GM19035 (cell line): ENCODE data around the gene CSF1R.

Source experiments
- ATAC-seq: cut with Tn5 transposase; IDR thresholded peaks from one replicate; pipeline ENCODE4 v1.9.1; 2021; ENCODE audit not compliant: unreplicated experiment

The CSF1R gene

DNA sequence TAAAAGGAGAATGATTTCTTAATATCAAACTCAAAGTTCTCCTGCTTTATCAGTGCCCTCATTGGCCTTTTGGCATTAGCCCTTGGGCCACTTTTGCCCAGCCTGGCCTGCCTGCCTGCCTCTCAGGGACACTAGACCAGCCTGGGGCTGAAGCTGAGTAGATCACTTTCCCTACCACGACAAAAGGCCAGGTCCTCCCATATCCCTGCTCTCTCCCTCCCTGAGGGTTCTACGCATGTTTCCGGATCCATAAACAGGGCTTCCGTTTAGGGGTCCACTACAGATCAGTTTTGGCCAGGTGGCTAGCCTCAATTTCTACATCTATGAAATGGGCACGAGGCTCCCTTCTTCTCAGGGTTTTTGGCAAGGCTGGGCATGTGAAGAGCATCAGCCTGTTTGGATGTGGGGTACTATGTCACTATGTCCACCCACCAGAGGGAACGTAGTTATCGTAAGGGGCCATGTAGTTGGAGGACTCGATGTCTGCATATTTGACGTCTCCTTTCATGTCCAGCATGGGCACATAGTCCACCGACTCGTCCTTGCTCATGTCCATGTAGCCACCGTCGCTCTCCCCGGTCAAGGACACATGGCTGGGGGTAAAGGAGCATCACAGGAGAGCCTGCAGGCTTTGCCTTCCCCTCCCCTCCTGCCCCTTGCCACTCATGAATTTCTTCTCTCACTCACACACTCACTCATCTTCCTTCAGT lies 35.2 kb upstream of the CSF1R start:
- no peak for ATAC-seq

DNA sequence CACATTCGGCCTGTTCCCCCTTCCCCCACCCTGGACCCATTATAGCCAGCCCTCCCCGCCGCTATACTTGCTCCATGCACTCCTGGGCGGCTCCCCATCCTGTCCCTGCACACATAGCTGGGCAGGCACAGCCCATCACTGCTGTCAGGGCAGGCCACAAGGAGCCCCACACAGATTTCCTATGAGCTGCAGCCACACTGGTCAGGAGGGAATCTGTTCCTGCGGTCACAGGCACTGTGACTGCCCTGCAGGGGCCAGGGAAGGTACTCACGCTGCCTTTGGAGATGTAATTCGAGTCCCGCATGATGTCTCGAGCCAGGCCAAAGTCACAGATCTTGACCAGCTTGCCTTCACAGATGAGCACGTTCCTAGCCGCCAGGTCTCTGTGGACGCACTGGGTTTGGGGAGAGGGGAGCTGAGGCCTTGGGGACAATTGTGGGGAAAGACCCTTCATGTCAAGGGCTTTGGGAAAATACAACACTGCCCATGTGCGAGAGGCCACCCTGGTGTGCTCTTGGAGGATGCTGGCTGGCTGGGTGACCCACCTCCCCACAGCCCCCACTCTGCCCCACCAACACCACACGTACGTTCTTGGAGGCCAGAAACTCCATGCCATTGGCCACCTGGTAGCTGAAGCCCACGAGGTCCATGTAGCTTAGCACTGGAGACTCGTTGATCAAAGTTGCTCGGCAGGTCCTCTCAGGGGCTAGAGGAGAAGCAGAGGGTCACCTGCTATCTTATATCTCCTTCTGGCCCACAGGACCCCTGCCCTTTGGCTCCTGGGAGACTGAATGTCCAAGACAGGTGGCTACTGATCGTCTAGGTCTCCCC lies 34.5 kb upstream of the CSF1R start:
- ATAC-seq = no peak

DNA sequence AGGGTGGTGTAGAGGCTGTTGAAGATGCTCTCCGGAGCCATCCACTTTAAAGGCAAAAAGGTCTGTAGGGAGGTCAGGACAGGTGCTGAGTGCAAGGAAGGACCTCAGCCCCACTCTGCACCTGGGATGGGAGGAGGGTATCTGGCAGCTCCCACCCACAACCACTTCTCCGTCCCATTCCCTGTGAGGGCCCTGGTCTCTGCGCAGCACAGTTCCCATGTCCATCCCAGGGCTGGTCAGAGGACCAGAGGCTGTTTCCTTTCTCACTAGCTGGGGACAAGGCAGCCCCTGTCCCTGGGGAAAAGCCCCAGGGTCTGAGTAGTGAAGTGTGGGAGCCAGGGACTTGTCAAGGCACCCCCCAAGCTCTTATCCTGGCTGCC lies 33.7 kb upstream of the CSF1R start:
- ATAC-seq = no peak

DNA sequence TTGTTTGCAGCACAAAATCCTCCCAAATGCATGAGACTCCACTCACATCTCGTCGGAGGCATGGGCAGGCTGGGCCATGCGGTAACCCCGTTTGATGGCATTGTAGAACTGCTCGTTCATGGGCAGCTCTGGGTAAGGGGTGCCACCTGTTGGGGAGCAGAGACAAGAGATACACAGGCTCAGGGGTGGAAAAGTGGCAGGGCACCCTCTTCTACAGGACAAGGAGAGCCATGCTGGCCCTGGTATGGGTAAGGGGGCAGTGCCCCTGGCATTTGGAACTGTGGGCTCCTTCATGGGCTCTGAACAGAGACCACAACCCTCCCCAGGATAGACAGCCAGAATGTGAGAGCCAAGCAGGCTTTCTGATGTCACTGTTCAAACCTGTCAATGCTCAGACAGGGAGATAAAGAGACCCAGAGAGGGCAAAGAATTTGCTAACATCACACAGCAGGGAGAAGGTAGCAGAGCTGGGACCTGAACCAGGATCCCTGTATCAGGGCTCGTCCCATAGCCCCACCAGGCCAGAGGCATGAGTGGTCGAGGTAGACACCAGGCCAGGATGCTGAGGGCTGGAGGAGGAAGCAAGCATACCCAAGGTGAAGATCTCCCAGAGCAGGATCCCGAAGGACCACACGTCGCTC lies 33.2 kb upstream of the CSF1R start:
- ATAC-seq = no peak

DNA sequence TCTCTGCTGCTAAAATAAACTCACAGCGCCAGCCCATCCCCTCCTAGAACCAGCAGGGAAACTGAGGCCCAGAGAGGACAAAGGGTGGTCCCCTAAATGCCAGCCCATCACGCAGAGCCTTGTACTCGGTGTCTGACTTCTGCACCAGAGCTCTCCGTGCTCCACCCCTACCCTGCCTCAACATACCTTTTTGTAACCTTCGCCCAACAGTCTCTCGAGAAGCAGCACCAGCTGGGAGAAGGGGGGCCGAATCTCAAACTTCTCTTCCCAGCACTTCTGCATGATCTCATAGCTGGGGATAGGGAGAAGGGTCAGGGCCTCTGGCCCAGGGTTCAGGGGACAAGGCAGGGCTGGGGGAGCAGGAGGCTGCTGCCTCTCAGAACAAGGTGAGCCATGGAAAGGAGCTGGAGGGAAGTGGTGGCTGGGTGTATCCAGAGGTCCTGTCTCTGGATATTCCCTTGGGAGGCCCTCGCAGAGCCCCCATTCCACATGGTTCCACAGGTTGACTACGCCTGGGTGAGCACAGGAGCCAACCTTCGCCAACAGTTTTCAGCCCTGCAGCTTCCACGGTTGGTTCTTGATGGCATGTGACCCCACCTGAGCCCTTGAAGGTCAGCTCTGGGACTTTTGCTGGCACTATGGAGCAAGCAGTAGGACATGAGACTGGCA lies 32.3 kb upstream of the CSF1R start:
- no peak for ATAC-seq

DNA sequence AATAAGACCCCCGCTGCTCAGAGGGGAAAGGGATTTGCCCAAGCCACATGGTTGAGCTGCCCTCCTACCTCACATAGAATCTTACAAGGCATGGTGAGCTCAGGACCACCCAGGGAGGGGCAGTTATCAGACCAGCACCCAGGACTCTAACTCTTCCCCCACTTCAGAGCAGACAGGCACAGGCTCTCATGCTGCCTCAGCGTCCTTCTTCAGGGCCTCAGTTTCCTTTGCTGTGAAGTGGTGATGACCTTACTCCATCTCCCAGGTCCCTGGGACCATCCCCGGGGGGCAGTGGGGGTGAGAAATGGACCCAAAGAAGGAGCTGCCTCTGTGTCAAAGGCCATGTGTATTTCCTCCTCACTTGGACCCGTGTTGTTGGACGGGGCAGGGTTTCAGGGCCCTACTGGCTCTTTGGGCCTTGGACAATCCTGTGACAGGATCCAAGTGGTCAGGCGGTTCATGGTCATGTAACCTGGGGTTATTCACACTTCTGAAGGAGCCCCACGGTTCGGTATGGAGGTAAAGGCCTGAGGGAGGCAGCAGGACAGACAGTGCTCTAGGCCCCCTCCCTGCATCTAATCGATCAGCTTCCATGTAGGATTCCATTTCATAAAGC lies 31.7 kb upstream of the CSF1R start:
- ATAC-seq = no peak

DNA sequence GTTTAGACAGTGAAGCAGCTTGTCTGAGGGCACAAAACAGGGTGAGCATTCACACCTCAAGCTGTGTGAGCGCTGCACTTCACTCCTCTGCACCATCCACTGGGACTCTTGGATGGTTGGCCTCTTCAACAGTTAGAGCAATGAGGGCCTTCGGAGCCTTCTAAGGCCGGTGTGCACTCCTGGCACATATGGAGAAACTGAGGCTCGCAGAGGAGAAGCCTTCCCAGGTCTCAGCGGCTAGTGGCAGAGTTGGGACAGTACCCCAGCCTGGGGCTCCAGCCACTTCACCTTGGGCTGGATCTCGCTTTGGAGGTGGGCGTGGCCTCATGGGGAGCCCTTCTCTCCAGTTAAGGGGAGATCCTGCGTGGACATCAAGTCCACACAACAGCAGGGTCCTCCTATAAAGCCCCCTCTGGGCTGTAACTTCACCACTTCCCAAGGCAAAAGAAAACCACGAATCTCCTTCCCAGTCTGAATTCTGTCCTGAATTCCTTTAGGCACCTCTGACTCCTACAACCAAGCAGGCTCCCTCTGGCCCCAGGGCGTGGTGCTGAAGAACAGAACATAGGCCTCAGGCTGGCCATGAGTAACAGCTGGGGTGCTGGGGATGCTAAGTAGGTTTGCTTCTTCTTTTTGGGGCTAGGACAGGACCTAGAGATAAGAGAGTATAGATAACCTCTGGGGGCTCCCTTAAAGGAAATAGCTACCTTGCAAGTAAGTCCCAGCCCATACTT lies 30.5 kb upstream of the CSF1R start:
- ATAC-seq = no peak

DNA sequence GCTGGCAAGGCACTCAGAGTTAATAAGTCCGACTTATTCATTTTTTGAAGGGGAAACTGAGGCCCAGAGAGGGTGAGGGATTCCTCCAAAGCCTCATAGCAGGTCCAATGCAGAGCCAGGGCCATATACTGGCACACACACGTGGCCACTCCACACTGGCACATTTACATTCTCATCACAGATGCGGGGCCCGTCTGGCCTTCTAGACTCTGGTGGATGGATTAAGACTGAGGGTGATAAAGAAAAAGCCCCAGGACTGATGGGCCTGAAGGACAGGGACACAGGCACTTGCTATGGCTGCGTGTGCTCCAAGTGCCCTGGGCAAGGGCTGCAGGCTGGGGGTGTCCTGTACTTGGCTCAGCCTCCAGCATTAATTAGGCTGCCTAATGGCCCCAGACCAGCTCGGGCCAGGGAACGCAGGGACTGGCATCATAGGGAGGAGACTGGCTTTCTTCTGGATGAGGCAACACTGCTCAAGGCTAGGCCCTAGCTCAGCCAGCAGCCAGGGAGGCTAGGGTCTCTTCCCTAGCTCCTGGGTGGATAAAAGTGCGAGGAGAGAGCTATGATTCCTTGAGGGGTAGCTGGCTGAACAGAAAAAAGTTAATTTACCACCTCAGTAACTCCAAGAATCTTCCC lies 28.5 kb upstream of the CSF1R start:
- ATAC-seq = no peak

DNA sequence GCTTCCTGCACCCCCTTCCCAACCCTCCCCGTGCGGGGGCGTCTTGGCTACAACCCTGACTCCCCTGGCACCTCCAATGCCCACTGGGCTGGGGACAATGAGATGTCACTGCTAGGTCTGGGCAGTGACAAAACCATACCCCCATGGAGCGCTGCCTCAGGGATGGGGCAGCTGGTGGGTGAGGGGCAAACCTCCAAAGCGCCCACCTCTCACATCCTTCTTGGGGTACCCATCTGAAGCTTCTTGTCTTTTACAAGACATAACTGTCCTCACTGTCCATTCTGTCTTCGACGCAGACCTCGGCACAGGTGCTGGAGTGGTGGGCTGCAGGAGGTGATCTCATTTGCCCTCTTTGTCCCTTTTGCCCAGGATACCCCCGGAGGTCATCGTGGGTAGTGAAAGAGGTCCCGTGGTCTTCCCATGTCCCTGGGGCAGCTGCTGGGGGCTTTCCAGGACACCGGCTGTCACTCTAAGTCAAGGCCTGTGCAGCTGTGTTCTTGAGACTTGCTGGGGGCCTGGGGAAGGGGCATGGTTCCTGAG lies 27.8 kb upstream of the CSF1R start:
- ATAC-seq = no peak

DNA sequence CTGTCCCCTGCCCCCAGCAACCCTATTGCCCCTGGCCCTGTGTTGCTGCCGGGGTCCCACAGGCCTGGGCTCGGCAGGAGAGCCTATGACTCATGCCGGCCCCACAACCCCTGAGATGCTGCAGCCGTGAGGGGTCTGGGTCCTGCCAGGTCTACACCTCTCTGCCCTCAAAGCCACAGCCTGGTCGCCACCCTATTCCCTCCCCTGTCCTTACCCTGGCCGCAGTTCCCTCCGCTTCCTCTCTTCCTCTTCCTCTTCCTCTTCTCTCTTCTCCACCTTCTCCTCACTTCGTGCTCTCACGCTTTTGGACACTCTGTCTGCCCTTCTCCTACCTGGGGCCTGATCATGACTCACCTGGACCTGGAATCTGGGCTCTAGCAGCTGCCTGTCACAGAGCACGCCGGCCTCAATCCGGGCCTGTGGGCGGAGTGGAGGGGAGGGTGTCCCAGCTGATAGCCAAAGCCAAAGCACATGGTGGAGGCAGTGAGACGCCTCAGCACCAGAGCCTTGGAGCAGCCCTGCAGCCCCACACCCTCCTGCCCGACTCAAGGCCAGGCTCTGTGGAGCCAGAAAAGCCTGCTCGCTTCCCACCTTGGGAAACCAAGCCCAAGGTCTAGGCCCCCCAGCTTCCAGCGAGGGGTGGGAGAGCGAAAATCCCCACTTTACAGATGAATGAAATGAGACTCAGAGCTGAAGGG lies 26.8 kb upstream of the CSF1R start:
- ATAC-seq = no peak

DNA sequence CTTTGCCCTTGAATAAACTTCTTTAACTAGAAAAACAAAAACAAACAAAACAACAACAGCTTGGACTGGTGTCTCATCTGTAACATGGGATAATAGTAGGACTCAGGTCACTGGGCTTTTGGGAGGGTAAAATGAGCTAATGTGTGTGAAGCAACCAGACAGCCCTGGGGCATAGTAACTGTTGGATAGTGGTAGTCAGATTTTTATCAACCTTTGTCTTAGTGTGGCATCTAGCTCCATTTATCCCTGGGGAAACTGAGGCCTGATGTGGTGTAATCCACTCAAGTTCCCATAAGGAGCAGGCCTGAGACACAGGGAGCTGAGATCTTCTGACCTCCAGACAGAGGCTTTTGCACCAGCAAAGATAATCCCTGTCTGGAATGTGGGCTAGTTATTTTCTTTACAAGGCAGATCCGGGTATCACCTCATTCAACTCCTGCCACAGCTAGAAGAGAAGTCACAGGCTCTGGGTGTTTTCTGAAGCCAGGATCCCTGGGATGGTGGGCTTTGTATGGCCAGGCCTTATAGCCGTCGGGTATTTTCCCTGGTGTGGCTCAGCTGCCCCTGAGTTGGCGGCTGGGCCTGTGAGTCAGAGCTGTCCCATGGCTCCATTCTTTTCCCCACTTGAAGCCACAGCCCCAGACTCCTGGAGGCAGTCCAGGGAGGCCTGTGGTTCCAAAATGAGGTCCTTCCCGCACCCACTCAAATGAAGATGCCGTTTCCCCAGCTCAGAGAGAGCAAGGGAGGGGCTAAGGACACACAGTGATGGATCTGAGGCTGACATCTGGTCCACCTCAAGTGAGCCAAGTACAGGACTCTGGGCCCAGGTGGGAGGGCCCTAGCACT lies 26.1 kb upstream of the CSF1R start:
- ATAC-seq = no peak

DNA sequence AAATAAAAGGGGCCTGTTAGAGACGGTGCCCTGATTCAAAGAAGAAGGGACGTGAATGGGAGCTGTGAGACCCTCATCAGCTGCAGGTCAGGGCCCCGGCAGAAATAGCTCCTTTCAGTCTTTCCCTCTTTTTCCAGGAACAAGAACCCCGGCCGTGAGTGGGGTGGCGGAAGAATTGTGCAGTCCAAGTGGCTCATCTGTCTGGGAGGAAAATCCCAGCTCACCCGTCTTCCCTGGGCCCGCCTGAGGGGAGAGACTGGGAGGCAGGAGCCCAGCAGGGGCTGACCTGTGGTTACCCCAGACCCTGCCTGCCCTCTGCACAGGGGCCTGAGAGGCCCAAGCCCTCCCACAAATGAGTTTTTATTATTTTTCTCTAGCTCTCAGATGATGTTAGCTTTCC lies 24.8 kb upstream of the CSF1R start:
- no peak for ATAC-seq

DNA sequence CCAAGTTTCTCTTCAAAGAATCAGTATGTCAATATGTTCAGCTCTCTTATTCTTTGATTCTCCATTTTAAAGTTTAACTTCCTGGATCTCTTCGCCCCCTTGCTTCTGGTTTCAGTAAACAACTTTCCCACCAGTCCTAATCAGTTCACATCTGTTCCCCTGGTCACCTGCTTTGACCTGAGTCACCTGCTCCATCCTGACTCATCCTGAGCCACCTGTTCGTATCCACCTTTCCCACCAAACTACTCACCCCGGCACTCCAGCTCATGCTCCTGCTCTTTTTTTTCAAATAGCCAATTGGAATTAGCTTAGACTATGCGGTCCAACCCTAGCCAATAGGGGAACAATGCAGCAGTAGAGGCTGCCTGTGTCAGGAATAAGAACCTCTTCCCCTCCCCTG lies 23.6 kb upstream of the CSF1R start:
- ATAC-seq = no peak

DNA sequence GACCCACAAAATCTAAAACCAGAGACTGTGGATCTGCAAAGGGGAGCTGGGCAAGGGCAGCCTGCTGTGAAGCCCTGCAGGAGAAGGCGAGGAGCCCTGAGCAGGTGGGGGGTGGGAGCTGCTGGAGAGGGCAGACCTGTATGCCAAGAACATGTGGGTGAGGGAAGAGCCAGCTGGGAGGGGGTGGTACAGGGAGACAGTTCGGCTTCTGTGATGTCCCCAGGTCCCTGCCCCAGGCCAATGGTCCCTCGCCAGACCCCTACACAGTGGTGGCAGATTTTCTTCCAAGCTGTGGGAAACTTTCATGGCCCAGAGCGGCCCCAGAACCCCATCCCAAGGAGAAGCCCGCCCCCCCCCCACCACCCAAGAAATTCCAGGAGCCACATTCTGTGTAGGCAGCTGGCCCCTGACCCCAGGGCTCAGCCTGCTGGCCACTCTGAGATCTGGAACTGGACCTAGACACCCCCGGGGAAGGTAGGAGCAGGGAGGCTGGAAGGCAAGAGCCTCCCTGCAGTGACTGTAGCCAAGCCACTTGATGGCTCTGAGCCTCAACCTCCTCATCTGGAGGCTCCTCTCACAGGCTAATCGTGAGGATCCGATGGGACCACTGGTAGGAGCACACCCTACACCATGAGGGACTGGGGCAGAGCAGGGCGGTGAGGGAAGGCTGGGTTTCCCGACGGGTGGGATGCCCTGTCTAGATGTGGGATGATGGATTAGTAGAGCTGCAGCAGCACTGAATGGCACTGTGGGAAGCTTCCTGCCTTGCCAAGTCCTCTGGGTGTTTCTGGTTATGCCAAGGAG lies 22.6 kb upstream of the CSF1R start:
- ATAC-seq = no peak

DNA sequence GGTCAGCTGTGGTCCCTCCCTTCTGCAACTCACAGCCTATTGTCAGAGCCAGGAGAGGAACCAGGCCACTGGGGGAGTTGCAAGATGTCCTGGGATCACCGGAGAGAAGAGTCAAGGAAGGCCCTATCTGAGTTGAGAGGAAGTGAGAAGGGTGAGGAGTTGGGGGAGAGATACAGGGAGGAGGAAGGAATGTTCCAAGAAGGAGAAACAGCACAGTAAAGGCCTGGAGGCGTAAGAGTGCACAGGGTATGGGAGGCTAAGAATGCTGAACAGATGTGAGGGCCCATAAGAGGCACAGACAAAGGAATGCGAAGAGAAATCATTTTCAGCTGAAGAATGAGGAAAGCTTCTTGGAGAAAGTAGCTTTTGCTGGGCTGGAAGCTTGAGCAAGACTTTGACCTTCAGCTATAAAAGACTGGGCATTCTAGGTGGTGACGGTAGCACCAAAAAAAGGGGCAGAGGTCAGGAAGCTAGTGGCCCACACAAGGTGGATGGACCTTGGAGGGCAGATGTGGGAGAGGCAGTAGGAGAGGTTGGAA lies 21.6 kb upstream of the CSF1R start:
- ATAC-seq = no peak

DNA sequence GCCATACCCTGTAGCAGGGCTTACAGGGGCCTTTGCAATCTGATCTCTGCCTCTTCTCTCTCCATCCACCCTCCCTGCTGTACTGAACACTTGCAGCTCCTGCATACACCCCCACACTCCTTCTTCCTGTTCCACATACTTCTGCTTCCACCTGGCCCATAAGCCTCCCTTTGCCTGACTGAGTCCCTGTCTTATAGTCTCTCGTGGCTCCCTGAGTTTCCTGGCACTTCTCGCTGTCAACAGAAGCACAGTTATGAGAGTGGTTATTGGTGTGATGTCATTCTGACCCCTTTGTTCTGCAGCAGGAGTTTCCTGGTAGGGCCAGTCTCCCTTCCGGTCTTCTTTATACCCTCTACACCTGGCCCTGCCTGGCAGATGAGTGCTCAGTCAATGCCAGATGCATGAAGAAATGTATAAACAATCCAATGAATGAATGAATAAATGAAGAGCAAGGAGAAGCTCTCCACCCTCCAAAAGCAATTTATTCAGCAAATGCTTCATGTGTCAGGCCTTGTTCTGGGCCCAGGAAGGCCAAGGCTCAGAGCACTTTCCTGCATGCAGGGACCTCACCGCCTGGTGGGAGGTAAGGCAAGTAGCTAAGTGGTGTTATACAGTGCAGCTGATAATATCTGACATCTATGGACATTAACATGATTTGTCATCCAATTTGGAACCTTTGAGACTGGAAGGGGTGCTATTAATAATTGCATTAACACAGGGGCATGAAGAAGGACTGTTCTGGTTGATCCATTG lies 20.5 kb upstream of the CSF1R start:
- ATAC-seq = no peak
